Prostate gland (tissue), 2 donors: ENCODE measurements around the gene GRPEL1. TPM values are rescaled to one million over a fixed set of nuclear protein-coding genes. Genes with fewer than 3 reads are reported as not detected.

Experiments
- DNase-seq: peaks from one replicate; pipeline ENCODE4 v3.0.0-alpha.2; 2019; ENCODE audit warnings: low spot score
- H3K27ac ChIP-seq, 2 donors: fragments of 200-600 bp; sonication (generic); 2 replicates each; pipeline ENCODE4 v1.5.1; 2017 to 2019
- H3K27me3 ChIP-seq: fragments of 200-600 bp; sonication (generic); replicated peaks from 2 replicates; pipeline ENCODE4 v1.5.1; 2019; ENCODE audit not compliant: insufficient read depth
- H3K36me3 ChIP-seq, 2 donors: fragments of 200-600 bp; sonication (generic); 1 replicate in 1 of 2; 2 replicates in 1 of 2; pipeline versions ENCODE4 v1.5.1 to v1.8.1; 2017 to 2019
- H3K4me1 ChIP-seq: fragments of 200-600 bp; sonication (generic); replicated peaks from 2 replicates; pipeline ENCODE4 v1.5.1; 2019
- H3K4me3 ChIP-seq, 2 donors: fragments of 200-600 bp; sonication (generic); 2 replicates each; pipeline ENCODE4 v1.5.1; 2017 to 2019
- H3K9me3 ChIP-seq: fragments of 200-600 bp; sonication (generic); 2 replicates; pipeline ENCODE4 v1.5.1; 2017
- POLR2A ChIP-seq: fragments of 450-650 bp; IDR thresholded peaks from one replicate; pipeline ENCODE4 v1.6.1; 2016; ENCODE audit warnings: antibody characterized with exemption, mild to moderate bottlenecking
- POLR2AphosphoS5 ChIP-seq: sonication (generic); formaldehyde crosslinking; IDR thresholded peaks from one replicate; pipeline ENCODE4 v1.6.1; 2017; ENCODE audit warnings: antibody characterized with exemption
- WGBS: methylation state at CpG from one replicate; pipeline ENCODE4 v1.1.5; 2018; 5-methylcytosine and 5-hydroxymethylcytosine counted together
- intact Hi-C: fragments of 100-400 bp; cut with DNase I; formaldehyde crosslinking; loops from one replicate; pipeline ENCODE4 v1.14.2; 2022
- total RNA-seq, 2 donors: library from RNA; depleted of rRNA; stranded (reverse); fragments of >200 nt; gene quantifications; one replicate each; pipeline ENCODE4 v1.1.0, GENCODE V29; 2016
- TF ChIP-seq, protein P1 (sequence below), 4 experiments: fragments of 200-600 bp in 2 of 4; fragments of 450-650 bp in 2 of 4; sonication (generic) in 2 of 4; IDR thresholded peaks; 1 replicate in 3 of 4; 2 replicates in 1 of 4; pipeline ENCODE4 v1.5.1; 2016 to 2019; ENCODE audit warnings: antibody characterized with exemption in 4 of 4, mild to moderate bottlenecking in 2 of 4, moderate library complexity in 2 of 4

Gene GRPEL1
- total RNA-seq, 2 donors from 2014 or later: 12.8 to 25.6 TPM

- WGBS: 46% methylated on average over 20 of the region's 20 CpGs
- Histone ChIP-seq H3K27me3 (no peaks in the 10 kb centered on the region), H3K36me3 (peaks cover 0 to 13% of the 10 kb centered on the region in 2 donors), H3K4me3 (no peak overlapping the region), H3K9me3 (no peaks in the 10 kb centered on the region), H3K27ac (peak overlapping the region in 1 of 2 donors; percentile 57), H3K4me1 (peaks cover 5% of the 10 kb centered on the region)
- TF ChIP-seq, protein P1, sequence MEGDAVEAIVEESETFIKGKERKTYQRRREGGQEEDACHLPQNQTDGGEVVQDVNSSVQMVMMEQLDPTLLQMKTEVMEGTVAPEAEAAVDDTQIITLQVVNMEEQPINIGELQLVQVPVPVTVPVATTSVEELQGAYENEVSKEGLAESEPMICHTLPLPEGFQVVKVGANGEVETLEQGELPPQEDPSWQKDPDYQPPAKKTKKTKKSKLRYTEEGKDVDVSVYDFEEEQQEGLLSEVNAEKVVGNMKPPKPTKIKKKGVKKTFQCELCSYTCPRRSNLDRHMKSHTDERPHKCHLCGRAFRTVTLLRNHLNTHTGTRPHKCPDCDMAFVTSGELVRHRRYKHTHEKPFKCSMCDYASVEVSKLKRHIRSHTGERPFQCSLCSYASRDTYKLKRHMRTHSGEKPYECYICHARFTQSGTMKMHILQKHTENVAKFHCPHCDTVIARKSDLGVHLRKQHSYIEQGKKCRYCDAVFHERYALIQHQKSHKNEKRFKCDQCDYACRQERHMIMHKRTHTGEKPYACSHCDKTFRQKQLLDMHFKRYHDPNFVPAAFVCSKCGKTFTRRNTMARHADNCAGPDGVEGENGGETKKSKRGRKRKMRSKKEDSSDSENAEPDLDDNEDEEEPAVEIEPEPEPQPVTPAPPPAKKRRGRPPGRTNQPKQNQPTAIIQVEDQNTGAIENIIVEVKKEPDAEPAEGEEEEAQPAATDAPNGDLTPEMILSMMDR (IDR thresholded peaks at IDR 0.05): peak in 1 of 4 experiments; percentile 7
- TF ChIP-seq POLR2AphosphoS5 (peak; percentile 60), POLR2A (no peak)
- intact Hi-C loops: no loop called here
- DNase-seq: peak; percentile 37
These were observed 33.4 kb downstream of the GRPEL1 start for GRCh38 chr4:7034262-7035081.

GRCh38 chr4:7032596-7032995 is 35.3 kb downstream of the GRPEL1 start:
- 90% methylated on average over 8 of the region's 8 CpGs for WGBS
- H3K36me3 ChIP-seq: peaks cover 0 to 13% of the 10 kb centered on the region in 2 donors

GRCh38 chr4:7031558-7032449 is 36.1 kb downstream of the GRPEL1 start:
- no peak for DNase-seq
- no peak overlapping the region for H3K4me3 ChIP-seq
- WGBS: 82% methylated on average over 35 of the region's 35 CpGs

More at GRCh38 chr4:7032596-7032995, 35.3 kb downstream of the GRPEL1 start:
- H3K4me1 ChIP-seq: peaks cover 5% of the 10 kb centered on the region
- no peak for DNase-seq
- H3K9me3 ChIP-seq: no peaks in the 10 kb centered on the region
- TF ChIP-seq, protein P1 (IDR thresholded peaks at IDR 0.05): no peak
- no peak for TF ChIP-seq POLR2AphosphoS5
- TF ChIP-seq POLR2A: no peak
- H3K4me3 ChIP-seq: no peak overlapping the region
- no peak overlapping the region for H3K27ac ChIP-seq
- intact Hi-C loops: no loop called here
- no peaks in the 10 kb centered on the region for H3K27me3 ChIP-seq

DNA sequence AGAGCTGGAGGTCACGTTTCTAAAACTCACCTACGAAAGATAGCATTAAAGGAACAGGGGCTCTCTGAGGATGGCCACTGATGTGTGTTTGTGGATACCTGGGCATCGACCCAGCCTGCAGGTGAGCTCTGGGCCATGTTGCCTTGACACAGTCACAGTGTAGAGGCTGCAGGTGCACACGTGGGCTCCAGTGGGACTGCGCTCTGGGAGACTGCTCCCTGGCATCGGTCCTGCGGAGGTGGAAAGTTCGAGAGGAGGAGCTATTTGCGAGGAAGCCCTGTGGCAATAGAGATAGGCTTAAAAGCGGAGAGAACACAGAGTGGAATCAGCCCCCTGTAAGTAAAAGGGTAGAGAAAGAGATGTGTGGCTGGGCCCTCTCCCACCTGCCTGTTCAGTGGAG is 37.0 kb downstream of the GRPEL1 start:
- H3K4me3 ChIP-seq: no peak overlapping the region
- H3K36me3 ChIP-seq: peaks cover 0 to 13% of the 10 kb centered on the region in 2 donors
- no peaks in the 10 kb centered on the region for H3K27me3 ChIP-seq
- no peak for TF ChIP-seq POLR2A
- TF ChIP-seq POLR2AphosphoS5: no peak
- TF ChIP-seq, protein P1 (IDR thresholded peaks at IDR 0.05): no peak
- no peak overlapping the region for H3K27ac ChIP-seq
- H3K4me1 ChIP-seq: peaks cover 5% of the 10 kb centered on the region
- no peak for DNase-seq
- intact Hi-C loops: no loop called here
- no peaks in the 10 kb centered on the region for H3K9me3 ChIP-seq
- 93% methylated on average over 10 of the region's 10 CpGs for WGBS

More at GRCh38 chr4:7031558-7032449, 36.1 kb downstream of the GRPEL1 start:
- no peak overlapping the region for H3K27ac ChIP-seq
- H3K9me3 ChIP-seq: no peaks in the 10 kb centered on the region
- intact Hi-C loops: no loop called here
- no peaks in the 10 kb centered on the region for H3K27me3 ChIP-seq
- H3K4me1 ChIP-seq: peaks cover 5% of the 10 kb centered on the region
- TF ChIP-seq POLR2AphosphoS5 (no peak), POLR2A (no peak)
- TF ChIP-seq, protein P1 (IDR thresholded peaks at IDR 0.05): no peak
- H3K36me3 ChIP-seq: peaks cover 0 to 13% of the 10 kb centered on the region in 2 donors
